ENCODE measurements around the gene ZRSR2. TPM values are rescaled to one million over a fixed set of nuclear protein-coding genes. Genes with fewer than 3 reads are reported as not detected.

The ZRSR2 gene
- total and polyA plus RNA-seq, 2 of the 13 experiments (the other 11 are each of a cell fraction or from before 2014, with no cell fraction given) = 3.6 to 4.9 TPM

DNA sequence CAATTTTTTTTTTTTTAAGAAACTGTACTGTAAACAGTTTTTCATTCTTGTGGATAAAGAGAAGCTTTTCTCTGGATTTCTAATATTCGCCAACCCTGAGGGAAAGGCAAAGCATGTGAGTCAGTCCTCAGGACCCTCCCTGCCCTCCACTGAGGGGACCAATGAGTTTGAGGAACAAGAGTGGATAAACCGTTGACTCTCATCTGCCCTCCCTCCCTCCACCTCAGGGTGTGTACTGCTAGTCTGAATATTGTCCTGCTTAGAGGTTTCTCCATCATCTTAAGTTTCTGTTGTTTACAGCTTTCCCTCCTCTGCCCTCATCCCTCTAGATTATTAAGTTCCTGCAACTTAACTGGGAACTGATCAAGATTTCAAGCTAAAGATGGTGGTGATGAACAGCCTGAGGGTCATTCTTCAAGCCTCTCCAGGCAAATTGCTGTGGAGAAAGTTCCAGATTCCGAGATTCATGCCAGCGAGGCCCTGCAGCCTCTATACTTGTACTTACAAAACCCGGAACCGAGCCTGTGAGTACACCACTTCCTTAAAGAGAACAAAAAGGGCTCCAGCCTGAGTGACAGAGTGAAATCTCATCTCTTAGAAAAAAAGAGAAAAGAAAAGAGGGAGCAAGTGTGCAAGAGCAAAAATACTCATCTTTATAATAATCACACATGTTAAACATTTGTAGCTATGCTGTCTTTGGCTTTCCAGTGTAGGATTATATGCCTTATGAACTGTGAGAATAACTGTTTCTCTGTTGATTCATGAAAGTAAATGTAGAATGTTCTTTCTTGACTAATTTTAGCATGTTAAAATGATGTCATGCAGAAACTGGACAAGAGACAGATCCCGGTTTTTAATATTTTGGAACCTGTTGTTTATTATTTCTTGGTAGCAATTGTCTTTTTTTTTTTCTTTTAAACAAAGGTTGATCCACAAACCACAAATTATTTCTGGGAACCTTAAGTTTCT is 40.4 kb upstream of the ZRSR2 start:
- ChIA-PET CTCF (ENCODE audit: low intra/inter-chr PET ratio, low total read pairs) (no interaction called here), POLR2A (no interaction called here)
- TF ChIP-seq ZNF460 (CRISPR knock-in tag; IDR thresholded peaks at IDR 0.05; ENCODE audit: borderline replicate concordance) = no peak
- TF ChIP-seq, protein P1, sequence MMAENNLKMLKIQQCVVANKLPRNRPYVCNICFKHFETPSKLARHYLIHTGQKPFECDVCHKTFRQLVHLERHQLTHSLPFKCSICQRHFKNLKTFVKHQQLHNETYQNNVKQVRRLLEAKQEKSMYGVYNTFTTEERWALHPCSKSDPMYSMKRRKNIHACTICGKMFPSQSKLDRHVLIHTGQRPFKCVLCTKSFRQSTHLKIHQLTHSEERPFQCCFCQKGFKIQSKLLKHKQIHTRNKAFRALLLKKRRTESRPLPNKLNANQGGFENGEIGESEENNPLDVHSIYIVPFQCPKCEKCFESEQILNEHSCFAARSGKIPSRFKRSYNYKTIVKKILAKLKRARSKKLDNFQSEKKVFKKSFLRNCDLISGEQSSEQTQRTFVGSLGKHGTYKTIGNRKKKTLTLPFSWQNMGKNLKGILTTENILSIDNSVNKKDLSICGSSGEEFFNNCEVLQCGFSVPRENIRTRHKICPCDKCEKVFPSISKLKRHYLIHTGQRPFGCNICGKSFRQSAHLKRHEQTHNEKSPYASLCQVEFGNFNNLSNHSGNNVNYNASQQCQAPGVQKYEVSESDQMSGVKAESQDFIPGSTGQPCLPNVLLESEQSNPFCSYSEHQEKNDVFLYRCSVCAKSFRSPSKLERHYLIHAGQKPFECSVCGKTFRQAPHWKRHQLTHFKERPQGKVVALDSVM (CRISPR knock-in tag; IDR thresholded peaks at IDR 0.05) = no peak
- TF ChIP-seq XRCC5 (optimal IDR thresholded peaks at IDR 0.05; ENCODE audit: low read length) = no peak
- TF ChIP-seq, protein P2, sequence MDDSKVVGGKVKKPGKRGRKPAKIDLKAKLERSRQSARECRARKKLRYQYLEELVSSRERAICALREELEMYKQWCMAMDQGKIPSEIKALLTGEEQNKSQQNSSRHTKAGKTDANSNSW (CRISPR knock-in tag; IDR thresholded peaks at IDR 0.05; ENCODE audit: borderline replicate concordance) = no peak
- TF ChIP-seq, protein P3, sequence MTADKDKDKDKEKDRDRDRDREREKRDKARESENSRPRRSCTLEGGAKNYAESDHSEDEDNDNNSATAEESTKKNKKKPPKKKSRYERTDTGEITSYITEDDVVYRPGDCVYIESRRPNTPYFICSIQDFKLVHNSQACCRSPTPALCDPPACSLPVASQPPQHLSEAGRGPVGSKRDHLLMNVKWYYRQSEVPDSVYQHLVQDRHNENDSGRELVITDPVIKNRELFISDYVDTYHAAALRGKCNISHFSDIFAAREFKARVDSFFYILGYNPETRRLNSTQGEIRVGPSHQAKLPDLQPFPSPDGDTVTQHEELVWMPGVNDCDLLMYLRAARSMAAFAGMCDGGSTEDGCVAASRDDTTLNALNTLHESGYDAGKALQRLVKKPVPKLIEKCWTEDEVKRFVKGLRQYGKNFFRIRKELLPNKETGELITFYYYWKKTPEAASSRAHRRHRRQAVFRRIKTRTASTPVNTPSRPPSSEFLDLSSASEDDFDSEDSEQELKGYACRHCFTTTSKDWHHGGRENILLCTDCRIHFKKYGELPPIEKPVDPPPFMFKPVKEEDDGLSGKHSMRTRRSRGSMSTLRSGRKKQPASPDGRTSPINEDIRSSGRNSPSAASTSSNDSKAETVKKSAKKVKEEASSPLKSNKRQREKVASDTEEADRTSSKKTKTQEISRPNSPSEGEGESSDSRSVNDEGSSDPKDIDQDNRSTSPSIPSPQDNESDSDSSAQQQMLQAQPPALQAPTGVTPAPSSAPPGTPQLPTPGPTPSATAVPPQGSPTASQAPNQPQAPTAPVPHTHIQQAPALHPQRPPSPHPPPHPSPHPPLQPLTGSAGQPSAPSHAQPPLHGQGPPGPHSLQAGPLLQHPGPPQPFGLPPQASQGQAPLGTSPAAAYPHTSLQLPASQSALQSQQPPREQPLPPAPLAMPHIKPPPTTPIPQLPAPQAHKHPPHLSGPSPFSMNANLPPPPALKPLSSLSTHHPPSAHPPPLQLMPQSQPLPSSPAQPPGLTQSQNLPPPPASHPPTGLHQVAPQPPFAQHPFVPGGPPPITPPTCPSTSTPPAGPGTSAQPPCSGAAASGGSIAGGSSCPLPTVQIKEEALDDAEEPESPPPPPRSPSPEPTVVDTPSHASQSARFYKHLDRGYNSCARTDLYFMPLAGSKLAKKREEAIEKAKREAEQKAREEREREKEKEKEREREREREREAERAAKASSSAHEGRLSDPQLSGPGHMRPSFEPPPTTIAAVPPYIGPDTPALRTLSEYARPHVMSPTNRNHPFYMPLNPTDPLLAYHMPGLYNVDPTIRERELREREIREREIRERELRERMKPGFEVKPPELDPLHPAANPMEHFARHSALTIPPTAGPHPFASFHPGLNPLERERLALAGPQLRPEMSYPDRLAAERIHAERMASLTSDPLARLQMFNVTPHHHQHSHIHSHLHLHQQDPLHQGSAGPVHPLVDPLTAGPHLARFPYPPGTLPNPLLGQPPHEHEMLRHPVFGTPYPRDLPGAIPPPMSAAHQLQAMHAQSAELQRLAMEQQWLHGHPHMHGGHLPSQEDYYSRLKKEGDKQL (CRISPR knock-in tag; IDR thresholded peaks at IDR 0.05; ENCODE audit: low read depth) = no peak
- no peak for TF ChIP-seq FOXC1 (CRISPR knock-in tag; IDR thresholded peaks at IDR 0.05; ENCODE audit: borderline replicate concordance)
- 100% methylated on average over 7 of the region's 7 CpGs for WGBS (ENCODE audit: low lambda C conversion rate)
- intact Hi-C loops (cut with micrococcal nuclease; ENCODE audit: unreplicated experiment) (no loop called here), in situ Hi-C loops (cut with HindIII; ENCODE audit: extremely low pct_ligation_motif_present, low pct_unique_long_range_greater_than_20kb) (no loop called here)
- Histone ChIP-seq H3K4me1 (ENCODE audit: insufficient read depth, low read length) (peaks cover under 1% of the 10 kb centered on the region; the same call in 1 of the 2 replicates), H3K27ac (ENCODE audit: extremely low read length, insufficient read depth, low read length) (no peak overlapping the region), H3K79me2 (ENCODE audit: insufficient read depth, low read length) (no peaks in the 10 kb centered on the region), H3K9me3 (ENCODE audit: low read length) (no peaks in the 10 kb centered on the region), H4K20me1 (ENCODE audit: insufficient read depth, low read length) (no peaks in the 10 kb centered on the region), H3K9ac (ENCODE audit: insufficient read depth, low read depth, low read length) (no peak overlapping the region), H2AFZ (ENCODE audit: low read length) (no peak overlapping the region), H3K4me3 (replicated peaks in 1 of 3; ENCODE audit: insufficient read depth in 1 of 3, low read depth in 2 of 3, low read length in 3 of 3) (no peak overlapping the region), H3K4me2 (ENCODE audit: low read depth, low read length) (no peak overlapping the region), H3K27me3 (ENCODE audit: control insufficient read depth in 1 of 2, insufficient read depth in 2 of 2, low read length in 2 of 2) (no peaks in the 10 kb centered on the region), H3K36me3 (replicated peaks in 1 of 2; ENCODE audit: control insufficient read depth in 1 of 2, insufficient read depth in 2 of 2, low read length in 2 of 2) (no peaks in the 10 kb centered on the region)
- FAIRE-seq = no peak
- no peak for ATAC-seq
- no TSS peak for BruUV-seq (replicated peaks)
- DNase-seq (ENCODE audit: low spot score) = no peak

Data from HepG2 (cell line).